Caco-2 (cell line): ENCODE measurements around the gene AKT3. TPM values are rescaled to one million over a fixed set of nuclear protein-coding genes. Genes with fewer than 3 reads are reported as not detected.

ENCODE experiments used
- BruUV-seq: library from RNA; stranded (reverse); fragments of 400-500 nt; replicated peaks from 2 replicates; lab custom pipeline; 2021; lab: Mats Ljungman, UMichigan
- CTCF ChIA-PET: fragments of 300-600 bp; sonication (Branson Sonifier 250); formaldehyde crosslinking; loops from one replicate; lab custom pipeline; 2022; ENCODE audit warnings: antibody characterized with exemption; lab: Charles Lee
- POLR2A ChIA-PET: fragments of 300-600 bp; sonication (Branson Sonifier 250); formaldehyde crosslinking; loops from one replicate; lab custom pipeline; 2022; ENCODE audit warnings: antibody characterized with exemption; lab: Charles Lee
- DNase-seq, 2 experiments: peaks; one replicate each; pipeline versions ENCODE4 v3.0.0 to v3.0.0-alpha.2; 2020 to 2022
- H3K27me3 ChIP-seq: replicated peaks from 2 replicates; pipeline ENCODE4 v1.6.0; 2011; ENCODE audit warnings: low read length; ENCODE audit not compliant: control insufficient read depth, insufficient read depth
- H3K36me3 ChIP-seq: 2 replicates; pipeline ENCODE4 v1.5.1; 2011; ENCODE audit warnings: low read length; ENCODE audit not compliant: control insufficient read depth, insufficient read depth
- H3K4me1 ChIP-seq: fragments of 250-450 bp; sonication (Bioruptor Pico); 2 replicates; pipeline ENCODE4 v1.5.1; 2020; ENCODE audit warnings: mild to moderate bottlenecking
- H3K4me3 ChIP-seq: 2 replicates; pipeline ENCODE4 v1.5.1; 2011; ENCODE audit warnings: low read depth, mild to moderate bottlenecking, control low read depth, low read length
- H3K9me3 ChIP-seq: fragments of 250-450 bp; sonication (Bioruptor Pico); 2 replicates; pipeline ENCODE4 v1.5.1; 2020; ENCODE audit warnings: mild to moderate bottlenecking, moderate library complexity
- H3K27ac Mint-ChIP-seq: one replicate; pipeline ENCODE4 v1.8.0; 2022; ENCODE audit warnings: mixed read lengths; ENCODE audit not compliant: unreplicated experiment
- H3K27me3 Mint-ChIP-seq: one replicate; pipeline ENCODE4 v1.8.0; 2022; ENCODE audit warnings: mixed read lengths; ENCODE audit not compliant: insufficient read depth, unreplicated experiment
- H3K36me3 Mint-ChIP-seq: one replicate; pipeline ENCODE4 v1.8.0; 2022; ENCODE audit warnings: mild to moderate bottlenecking, mixed read lengths; ENCODE audit not compliant: insufficient read depth, unreplicated experiment
- H3K4me1 Mint-ChIP-seq: one replicate; pipeline ENCODE4 v1.8.0; 2022; ENCODE audit warnings: low read depth, mixed read lengths; ENCODE audit not compliant: unreplicated experiment
- H3K4me3 Mint-ChIP-seq: one replicate; pipeline ENCODE4 v1.8.0; 2022; ENCODE audit warnings: mild to moderate bottlenecking, moderate library complexity, mixed read lengths; ENCODE audit not compliant: unreplicated experiment
- H3K9me3 Mint-ChIP-seq: one replicate; pipeline ENCODE4 v1.8.0; 2022; ENCODE audit warnings: mixed read lengths; ENCODE audit not compliant: unreplicated experiment
- CTCF ChIP-seq, 2 experiments: fragments of 200-600 bp in 1 of 2; IDR thresholded peaks; 1 replicate in 1 of 2; 2 replicates in 1 of 2; pipeline versions ENCODE4 v1.5.1 to v1.8.0; 2011 to 2022; ENCODE audit warnings: antibody characterized with exemption in 1 of 2, control low read depth in 1 of 2, inconsistent platforms in 1 of 2, low read depth in 1 of 2, low read length in 1 of 2, mild to moderate bottlenecking in 1 of 2, moderate library complexity in 1 of 2; ENCODE audit not compliant: insufficient read depth in 1 of 2, severe bottlenecking in 1 of 2, unreplicated experiment in 1 of 2
- intact Hi-C: fragments of 100-400 bp; cut with micrococcal nuclease; formaldehyde crosslinking; loops from one replicate; pipeline ENCODE4 v1.10.0; 2022; ENCODE audit not compliant: unreplicated experiment
- total RNA-seq: library from RNA; stranded (reverse); gene quantifications from 2 replicates; pipeline ENCODE4 v1.2.3, GENCODE V29; 2022

The AKT3 gene
- total RNA-seq, 1 experiment from 2014 or later = 3.7 TPM

- DNase-seq = no peak
- intact Hi-C loops = no loop called here
- H3K36me3 Mint-ChIP-seq = peaks cover 6% of the 10 kb centered on the region
- ChIA-PET POLR2A (no interaction called here), CTCF (no interaction called here)
- no peaks in the 10 kb centered on the region for H3K27me3 ChIP-seq
- no peaks in the 10 kb centered on the region for H3K9me3 ChIP-seq
- no peak for TF ChIP-seq CTCF (IDR thresholded peaks at IDR 0.05; ENCODE audit: insufficient read depth in 1 of 2, low read depth in 1 of 2, low read length in 1 of 2, severe bottlenecking in 1 of 2, unreplicated experiment in 1 of 2)
- H3K4me3 ChIP-seq = no peak overlapping the region
- no peak overlapping the region for H3K27ac Mint-ChIP-seq
- peaks cover 8% of the 10 kb centered on the region for H3K9me3 Mint-ChIP-seq
- no peak overlapping the region for H3K4me3 Mint-ChIP-seq
- H3K36me3 ChIP-seq = no peaks in the 10 kb centered on the region
- no TSS peak for BruUV-seq
- peaks cover 6% of the 10 kb centered on the region for H3K4me1 Mint-ChIP-seq
- no peaks in the 10 kb centered on the region for H3K27me3 Mint-ChIP-seq
- H3K4me1 ChIP-seq = peaks cover 8% of the 10 kb centered on the region; the same call in 1 of the 2 replicates
Observed at GRCh38 chr1:243520831-243521230, 329.2 kb downstream of the AKT3 start.

- Histone ChIP-seq H3K4me1 (no peaks in the 10 kb centered on the region), H3K4me3 (no peak overlapping the region), H3K27me3 (no peaks in the 10 kb centered on the region), H3K9me3 (no peaks in the 10 kb centered on the region), H3K36me3 (no peaks in the 10 kb centered on the region)
- H3K27ac Mint-ChIP-seq = no peak overlapping the region
- H3K36me3 Mint-ChIP-seq = no peaks in the 10 kb centered on the region
- H3K9me3 Mint-ChIP-seq = no peaks in the 10 kb centered on the region
- H3K27me3 Mint-ChIP-seq = no peaks in the 10 kb centered on the region
- no TSS peak for BruUV-seq
- CTCF ChIA-PET = no interaction called here
- DNase-seq = no peak
- POLR2A ChIA-PET = no interaction called here
- intact Hi-C loops = no loop called here
- no peak overlapping the region for H3K4me3 Mint-ChIP-seq
- no peaks in the 10 kb centered on the region for H3K4me1 Mint-ChIP-seq
- no peak for TF ChIP-seq CTCF (IDR thresholded peaks at IDR 0.05; ENCODE audit: insufficient read depth in 1 of 2, low read depth in 1 of 2, low read length in 1 of 2, severe bottlenecking in 1 of 2, unreplicated experiment in 1 of 2)
Observed at GRCh38 chr1:243514927-243515326, 335.1 kb downstream of the AKT3 start.

- BruUV-seq = no TSS peak
- no peak for TF ChIP-seq CTCF (IDR thresholded peaks at IDR 0.05; ENCODE audit: insufficient read depth in 1 of 2, low read depth in 1 of 2, low read length in 1 of 2, severe bottlenecking in 1 of 2, unreplicated experiment in 1 of 2)
Observed at GRCh38 chr1:243513726-243514491, 336.1 kb downstream of the AKT3 start.

More at GRCh38 chr1:243513726-243514491, 336.1 kb downstream of the AKT3 start:
- Mint-ChIP-seq H3K9me3 (no peaks in the 10 kb centered on the region), H3K36me3 (no peaks in the 10 kb centered on the region), H3K4me3 (no peak overlapping the region), H3K27ac (no peak overlapping the region), H3K27me3 (no peaks in the 10 kb centered on the region), H3K4me1 (no peaks in the 10 kb centered on the region)
- DNase-seq = no peak
- intact Hi-C loops = no loop called here
- Histone ChIP-seq H3K9me3 (no peaks in the 10 kb centered on the region), H3K27me3 (no peaks in the 10 kb centered on the region), H3K36me3 (no peaks in the 10 kb centered on the region), H3K4me3 (no peak overlapping the region), H3K4me1 (no peaks in the 10 kb centered on the region)
- ChIA-PET POLR2A (no interaction called here), CTCF (no interaction called here)
